ENCODE data around the gene MAD1L1.

- TF ChIP-seq, protein P1, sequence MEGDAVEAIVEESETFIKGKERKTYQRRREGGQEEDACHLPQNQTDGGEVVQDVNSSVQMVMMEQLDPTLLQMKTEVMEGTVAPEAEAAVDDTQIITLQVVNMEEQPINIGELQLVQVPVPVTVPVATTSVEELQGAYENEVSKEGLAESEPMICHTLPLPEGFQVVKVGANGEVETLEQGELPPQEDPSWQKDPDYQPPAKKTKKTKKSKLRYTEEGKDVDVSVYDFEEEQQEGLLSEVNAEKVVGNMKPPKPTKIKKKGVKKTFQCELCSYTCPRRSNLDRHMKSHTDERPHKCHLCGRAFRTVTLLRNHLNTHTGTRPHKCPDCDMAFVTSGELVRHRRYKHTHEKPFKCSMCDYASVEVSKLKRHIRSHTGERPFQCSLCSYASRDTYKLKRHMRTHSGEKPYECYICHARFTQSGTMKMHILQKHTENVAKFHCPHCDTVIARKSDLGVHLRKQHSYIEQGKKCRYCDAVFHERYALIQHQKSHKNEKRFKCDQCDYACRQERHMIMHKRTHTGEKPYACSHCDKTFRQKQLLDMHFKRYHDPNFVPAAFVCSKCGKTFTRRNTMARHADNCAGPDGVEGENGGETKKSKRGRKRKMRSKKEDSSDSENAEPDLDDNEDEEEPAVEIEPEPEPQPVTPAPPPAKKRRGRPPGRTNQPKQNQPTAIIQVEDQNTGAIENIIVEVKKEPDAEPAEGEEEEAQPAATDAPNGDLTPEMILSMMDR (conservative IDR thresholded peaks at IDR 0.05 in 1 of 2, IDR thresholded peaks at IDR 0.05 in 1 of 2; ENCODE audit: low read depth in 1 of 2, low read length in 2 of 2): peak; percentile 9 to 28
- no peak for TF ChIP-seq EZH2 (IDR thresholded peaks at IDR 0.05; ENCODE audit: low read length, missing control alignments)
Measured at GRCh38 chr7:2202901-2203765, 29.6 kb downstream of the MAD1L1 start.

Data from fibroblast of lung (primary cell).